Kidney tubule cell (primary cell): ENCODE data around the gene PLXNA4.
"Not testable (repeated sequence)": the region's sequence is repeated elsewhere in the genome, so short reads cannot be mapped to it uniquely, and the experiment has no call there.

Experiments used
- DNase-seq: peaks from one replicate; pipeline ENCODE4 v3.0.0-alpha.2; 2018; ENCODE audit warnings: low spot score

PLXNA4 gene

DNA sequence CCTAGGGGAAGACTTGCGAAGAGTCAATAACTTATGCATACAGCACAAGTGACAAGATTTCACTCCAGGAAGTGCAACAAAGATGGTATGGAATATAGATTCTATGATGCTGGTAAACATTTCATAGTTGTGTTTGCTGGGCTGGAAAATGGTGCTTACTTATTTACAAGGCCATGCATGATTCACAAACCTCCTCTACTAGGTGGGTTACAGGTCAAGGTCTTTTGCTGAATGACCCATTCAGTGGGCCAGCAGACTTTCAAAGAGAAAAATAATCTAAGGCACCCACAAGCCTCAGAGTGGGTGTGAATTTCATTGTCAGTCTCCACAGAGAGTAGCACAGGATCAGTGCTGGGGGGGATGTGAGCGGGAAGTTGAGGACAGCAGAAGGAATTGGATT lies 378.5 kb downstream of the PLXNA4 start:
- DNase-seq: no peak

DNA sequence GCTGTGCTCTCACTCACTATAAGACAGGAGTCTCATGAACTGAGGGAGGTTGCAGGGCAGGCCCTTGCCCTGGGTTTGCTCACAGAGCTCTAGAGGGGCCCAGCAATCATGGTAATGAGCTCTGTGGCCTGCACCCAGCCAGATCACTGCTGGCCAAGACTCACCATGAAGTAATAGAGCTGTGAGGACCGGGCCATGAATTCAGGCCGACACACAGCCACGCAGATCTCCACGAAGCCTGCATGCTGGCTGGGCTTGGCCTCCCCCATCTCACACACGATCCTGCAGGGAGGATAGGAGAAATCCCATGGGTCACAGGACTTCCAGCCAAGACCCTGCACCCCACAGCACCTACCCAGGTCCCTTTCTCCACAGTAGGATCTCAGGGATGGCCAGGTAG lies 382.4 kb downstream of the PLXNA4 start:
- DNase-seq: no peak

DNA sequence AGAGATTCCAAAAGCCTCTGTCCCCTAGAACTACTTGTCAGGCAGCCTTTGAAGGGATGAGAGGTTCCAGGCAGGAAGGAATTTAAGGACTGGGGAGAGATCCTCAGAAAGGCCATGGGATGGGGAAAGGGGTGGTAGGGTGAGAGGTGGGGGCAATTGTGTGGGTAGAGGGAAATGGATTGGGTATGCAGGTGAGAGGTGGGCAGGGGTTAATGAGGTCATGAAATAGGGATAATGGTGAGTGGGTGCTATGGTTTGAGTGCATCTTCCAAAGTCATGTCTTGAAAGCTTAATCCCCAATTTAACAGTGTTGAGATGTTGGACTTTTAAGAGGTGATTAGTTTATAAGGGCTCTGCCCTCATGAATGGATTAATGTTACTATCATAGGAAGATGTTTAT lies 383.5 kb downstream of the PLXNA4 start:
- no peak for DNase-seq

DNA sequence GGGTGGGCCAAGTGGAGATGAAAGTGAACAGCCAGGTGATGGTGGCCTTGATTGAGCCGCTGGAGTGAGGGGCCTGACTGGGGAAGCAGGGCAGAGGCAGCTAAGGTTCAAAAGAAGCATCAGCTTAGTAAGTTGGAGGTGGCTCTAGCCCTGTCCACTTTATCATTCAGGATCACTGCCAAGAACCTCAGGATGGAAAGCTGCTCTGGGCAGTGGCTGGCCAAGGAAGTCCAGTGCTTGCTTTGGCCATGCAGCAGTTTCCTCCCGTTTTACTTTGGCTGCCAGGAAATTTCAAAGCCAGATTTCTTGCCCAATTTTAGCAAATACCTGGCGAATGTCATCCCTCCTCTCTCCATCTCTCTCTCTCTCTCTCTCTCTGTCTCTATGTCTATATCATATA lies 384.9 kb downstream of the PLXNA4 start:
- no peak for DNase-seq

DNA sequence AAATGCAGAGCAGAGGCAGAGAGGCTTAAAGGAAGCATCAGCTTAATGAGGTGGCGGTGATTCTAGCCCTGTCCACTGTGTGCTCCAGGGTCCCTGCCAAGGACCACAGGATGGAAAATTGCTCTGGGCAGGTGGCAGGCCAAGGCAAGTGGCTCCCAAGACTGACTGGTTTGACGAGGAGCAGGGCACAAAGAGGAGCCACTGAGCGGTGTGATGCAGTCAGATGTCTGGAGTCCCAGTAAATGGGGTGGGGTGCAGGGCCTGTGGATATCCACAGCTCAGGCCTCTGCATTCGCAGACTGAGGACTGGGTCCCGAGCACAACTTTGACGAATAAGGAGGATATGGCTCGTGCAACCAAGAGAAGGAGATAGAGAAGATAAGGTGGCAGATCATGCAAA lies 385.6 kb downstream of the PLXNA4 start:
- DNase-seq: no peak

DNA sequence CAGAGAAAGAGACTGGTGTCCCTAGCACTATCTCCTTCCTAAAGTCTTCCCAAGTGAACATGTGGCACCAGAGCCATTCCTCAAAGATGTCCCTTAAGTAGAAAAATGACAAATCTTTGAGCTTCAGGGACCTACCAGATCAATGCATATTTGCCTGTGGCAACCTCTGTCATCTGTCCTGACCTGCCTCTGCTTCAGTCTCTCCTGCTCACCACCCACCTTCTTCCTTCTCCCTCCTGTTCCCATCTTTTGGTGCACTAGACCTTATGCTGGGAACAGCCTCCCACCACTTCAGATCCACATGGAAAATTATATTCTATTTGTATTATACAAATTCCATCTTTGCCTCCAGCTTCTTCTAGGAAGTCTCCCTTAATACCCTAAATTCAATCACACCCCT lies 386.4 kb downstream of the PLXNA4 start:
- no peak for DNase-seq

DNA sequence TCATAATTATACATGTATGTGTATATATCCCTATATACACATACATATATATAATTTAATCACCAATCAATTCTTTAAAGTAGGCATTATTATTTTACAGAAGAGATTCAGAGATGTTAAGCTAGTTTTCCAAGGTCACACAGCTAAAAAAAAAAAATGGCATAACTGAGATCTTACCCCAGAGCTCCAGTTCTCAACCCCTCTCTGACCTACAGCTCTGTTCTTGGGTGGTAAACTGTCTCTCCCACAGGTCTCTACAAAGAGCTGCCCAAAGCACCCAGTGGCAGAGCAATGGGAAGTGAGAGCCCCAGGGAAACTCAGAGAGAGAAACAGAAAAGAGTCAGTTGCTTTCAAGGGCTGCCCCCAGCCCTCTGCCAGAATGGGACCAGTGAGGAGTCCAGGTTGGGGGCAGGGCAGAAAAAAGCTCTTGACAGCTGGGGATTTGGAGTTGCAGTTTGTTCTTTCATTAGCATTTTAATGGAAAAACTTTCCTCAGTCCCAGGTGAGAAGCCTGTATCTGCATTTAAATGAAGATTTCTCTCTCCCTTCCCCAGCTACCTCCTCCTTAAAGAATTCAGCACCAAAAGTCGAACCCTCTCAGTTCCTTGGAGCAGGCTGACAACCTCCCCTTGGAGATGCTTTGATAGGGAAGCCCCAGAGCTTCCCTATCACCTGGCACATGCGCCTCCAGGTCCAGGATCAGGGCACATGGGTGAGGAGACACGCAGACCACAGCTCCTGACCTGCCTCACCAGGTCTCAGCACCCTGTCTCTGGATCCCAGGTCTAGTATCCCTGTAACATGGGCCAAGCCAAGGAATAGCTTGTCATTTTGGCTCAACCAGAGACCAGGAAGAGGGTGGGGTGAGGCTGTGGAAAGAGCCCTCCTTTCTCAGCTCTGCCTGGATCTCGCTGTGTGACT lies 388.1 kb downstream of the PLXNA4 start:
- DNase-seq: no peak

DNA sequence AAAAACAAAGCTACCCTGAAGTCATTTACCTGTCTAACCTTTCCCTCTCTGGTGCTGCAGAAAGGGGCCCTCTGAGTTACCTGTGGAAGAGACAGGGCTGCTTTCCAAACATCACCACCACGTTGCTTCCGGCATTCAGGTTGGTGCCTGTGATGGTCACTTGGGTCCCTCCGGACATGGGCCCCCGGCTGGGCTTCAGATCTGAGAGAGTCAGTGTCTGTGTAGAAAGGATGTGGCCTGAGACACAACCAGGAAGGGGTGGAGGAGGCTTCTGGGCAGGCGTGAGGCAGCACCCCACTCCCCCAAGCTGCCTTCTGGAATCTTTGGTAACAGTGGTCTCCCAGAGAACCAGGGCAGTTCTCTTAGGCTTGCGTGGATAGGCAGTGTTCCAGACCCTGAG lies 388.9 kb downstream of the PLXNA4 start:
- no peak for DNase-seq

DNA sequence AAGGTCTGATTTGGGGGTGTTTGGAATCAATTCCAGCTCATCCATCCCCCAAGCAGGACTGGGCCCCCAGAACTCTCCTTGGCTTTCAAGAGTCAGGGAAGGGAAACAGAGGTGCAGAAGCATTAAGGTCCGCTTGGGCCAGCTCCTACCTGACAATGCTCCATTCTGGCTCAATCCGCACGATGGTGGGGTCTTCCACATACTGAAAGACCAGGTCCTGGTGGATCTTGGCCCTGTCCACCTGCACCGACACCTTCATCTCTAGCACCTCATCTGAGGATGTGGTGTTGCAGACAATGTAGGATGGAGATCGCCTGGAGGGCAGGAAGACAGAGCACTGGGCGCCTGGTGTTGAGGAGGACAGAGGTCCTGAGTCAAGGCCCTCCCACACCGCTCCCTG lies 391.1 kb downstream of the PLXNA4 start:
- DNase-seq: no peak

DNA sequence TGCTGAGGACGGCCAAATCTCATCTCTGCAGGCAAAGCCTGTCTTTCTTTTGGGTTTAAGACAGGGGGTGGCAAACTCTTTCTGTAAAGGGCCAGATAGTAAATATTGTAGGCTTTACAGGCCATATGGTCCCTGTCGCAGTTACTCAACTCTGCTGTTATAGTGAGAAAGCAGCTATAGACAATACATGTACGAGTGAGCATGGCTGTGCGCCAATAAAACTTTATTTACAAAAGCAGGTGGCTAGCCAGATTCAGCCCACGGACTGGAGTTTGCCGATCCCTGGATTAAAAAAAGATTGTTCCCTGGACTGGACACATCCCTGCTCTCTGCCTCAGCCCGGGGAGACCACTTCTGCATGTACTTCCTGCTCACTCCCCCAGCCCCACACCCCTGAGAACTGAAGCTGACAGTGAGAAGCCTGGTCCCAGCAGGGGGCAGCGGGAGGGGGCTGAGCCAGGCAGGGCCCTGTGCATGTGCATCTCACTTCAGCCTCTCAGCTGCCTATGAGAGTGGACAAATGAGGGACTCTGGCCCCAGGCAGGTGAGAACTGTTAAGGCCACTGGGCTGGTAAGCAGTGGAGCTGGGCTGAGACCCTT lies 392.4 kb downstream of the PLXNA4 start:
- DNase-seq: no peak

DNA sequence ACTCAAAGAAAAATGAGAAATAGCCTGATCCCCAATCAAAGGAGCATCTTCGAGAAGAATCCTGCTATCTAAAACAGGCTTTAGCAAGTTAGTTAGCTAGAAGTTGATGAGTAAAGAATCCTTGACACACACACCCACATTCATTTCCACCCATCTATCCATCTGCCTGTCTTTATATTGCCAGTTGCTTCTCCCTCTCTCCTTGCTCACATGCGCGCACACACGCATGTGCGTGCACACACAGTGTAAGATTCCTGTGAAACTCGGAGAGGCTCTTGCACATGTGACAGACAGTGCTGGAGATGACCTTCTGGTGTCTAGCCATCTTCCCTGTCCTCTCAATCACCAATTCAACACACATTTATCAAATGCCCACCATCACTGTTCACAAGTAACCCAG lies 393.3 kb downstream of the PLXNA4 start:
- no peak for DNase-seq

DNA sequence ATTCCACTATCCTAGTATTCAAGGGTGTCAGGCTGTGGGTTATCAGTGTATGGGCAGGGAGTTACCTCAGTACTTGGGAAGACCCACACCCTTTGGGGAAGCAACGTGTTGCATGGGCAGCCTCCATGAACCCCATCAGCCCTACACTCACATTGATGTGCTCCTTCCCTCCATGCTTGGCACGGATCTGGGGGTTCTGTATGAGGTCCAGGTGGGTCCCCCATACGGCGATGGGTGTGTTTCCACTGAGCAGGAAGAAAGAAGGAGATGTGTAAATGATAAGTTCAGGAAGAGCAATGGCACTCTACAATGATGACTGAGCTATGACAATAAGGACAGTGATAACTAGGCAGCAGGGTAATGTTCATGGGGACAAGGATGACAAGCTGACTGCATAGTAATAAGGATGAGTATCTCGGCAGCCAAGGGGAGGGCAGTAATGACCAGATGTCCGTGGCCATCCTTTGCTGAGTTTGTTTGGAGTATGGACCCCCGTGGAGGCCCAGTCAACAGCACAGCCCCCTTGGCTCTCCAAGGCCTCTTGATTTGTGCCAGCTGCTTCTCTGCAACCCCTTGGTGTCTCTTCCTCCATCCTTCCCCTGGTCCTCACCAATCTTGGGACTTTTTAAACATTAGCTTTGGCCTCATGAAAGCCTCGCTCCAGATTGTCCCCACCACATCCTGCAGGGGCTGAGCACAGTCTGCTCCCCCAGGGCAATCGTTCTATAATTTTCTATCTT lies 394.2 kb downstream of the PLXNA4 start:
- DNase-seq: no peak

DNA sequence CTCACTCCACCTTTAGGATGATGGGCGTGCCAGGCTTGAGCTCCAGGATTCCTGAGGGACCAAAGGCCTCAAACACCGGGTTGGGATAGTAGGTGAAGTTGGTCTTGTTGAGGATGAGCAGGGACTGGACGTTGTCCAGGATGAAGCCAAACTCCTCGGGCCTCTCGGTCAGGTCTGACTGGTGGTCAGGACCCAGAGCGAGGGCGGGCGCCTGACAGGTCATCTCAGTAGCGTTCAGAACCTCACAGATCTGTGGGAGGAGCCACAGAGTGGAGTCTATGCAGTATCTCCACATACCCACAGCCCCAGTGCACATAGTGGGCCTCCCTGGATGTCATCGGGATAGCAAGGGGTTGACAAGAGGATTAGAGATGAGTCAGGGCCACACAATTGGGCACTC lies 394.9 kb downstream of the PLXNA4 start:
- DNase-seq: no peak

DNA sequence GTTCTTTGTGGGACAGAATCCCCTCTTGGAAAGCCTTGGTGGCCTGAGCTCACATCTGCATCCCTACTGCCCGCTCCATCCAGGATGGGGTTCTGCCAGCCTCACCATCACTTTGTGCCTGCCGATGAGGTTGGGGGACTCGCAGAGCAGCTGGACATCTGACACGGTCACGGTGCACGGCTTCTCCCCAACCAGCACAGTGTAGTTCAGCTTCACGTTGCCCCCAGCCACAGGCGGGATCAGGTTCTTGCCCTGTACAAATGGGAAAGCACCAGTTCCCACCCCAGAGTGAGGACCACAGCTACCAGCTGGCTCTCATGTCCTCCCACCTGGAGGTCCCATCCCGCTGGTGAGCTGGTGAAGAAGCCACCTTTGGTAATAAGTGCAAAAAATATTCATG lies 395.8 kb downstream of the PLXNA4 start:
- no peak for DNase-seq

DNA sequence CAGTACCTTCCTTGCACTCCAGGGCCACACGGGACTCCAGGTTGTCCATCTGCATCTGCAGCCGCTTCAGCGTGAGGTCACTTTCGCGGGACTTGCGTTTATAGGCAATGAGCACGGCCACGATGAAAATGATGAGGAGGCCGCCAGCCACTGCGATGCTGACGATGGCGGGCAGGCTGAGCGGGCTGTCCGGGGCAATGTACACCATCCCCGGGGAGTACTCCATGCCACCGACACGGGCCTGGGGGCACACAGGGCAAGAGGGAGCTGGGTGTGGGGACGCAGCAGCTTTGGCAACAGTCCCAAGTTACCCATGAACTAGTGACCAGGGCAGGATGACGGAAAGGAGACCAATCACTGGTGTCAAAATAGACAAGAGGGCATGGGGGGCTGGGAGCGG lies 396.6 kb downstream of the PLXNA4 start:
- no peak for DNase-seq

DNA sequence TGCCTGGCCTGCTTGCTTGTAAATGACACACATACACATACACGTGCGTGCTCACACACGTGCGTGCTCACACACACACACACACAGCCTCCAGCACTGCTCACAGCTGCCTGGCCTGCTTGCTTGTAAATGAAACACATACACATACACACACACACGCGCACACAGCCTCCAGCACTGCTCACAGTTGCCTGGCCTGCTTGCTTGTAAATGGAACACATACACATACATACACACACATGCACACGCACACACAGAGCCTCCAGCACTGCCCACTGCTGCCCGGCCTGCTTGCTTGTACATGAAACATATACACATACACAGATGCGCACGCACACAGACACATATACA lies 397.2 kb downstream of the PLXNA4 start:
- DNase-seq: no peak

DNA sequence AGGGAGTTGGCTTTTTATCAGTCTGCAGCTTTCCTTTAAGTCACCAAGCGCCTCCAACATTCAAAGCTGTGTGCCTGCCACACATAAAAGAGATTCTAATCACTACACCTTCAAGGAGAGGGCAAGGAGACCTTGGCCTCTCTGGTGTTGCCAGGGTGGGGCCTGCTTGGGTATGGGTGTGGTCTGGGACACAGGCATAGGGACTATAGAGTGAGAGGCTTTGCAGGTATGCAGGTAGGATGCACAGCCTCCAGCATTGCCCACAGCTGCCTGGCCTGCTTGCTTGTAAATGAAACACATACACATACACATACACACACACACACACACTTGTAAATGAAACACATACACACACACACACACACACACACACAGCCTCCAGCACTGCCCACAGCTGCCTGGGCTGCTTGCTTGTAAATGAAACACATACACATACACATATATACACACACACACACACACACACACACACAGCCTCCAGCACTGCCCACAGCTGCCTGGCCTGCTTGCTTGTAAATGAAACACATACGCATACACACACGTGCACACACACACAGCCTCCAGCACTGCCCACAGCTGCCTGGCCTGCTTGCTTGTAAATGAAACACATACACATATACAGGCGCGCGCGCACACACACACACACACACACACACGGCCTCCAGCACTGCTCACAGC lies 397.7 kb downstream of the PLXNA4 start:
- DNase-seq: not testable (repeated sequence)

DNA sequence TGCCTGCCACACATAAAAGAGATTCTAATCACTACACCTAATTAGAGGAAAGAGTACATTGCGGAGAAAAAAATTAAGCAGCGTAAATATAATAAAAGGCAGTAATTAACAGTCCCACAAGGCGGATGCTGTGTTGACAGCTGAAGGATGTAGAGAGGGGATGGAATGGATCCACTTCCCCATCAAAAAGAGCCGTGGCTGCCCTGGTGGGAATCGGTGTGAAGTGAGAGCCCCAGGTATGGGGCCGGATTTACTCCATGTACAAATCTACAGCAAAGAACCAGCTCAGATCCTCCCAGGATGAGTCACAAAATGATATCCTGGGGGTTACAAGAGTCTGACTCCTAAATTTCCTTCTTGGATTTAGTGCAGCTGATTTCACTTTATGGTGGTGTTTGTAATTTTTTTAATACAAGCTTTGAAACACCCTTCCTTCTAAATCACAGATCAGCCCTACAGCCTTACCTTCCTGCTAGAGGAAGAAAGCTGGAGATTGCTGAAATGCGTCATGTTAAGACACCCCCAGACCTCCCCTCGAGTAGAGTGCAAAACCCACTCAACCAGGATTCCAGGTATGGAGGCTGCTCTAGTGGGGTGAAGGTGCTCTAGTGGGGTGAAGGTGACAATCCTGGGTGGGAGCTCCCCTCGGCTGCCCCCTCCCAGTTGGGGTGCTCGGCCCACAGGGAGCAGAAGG lies 398.4 kb downstream of the PLXNA4 start:
- DNase-seq: no peak

DNA sequence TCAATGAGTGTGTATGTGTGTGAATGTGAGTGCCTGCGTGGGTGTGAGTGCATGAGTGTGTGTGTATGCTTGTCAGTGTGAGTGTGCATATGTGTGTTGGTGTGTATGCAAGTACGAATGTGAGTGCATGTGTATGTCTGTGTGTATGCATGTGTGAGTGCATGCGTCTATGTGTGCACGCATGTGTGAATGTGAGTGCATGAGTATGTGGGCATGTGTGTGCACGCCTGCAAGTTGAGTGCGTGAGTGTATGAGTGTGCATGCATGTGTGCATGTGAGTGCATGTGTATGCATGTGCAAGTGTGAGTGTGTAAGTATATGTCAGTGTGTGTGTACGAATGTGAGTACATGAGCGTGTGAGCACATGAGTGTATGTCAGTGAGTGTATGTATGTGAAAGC lies 399.6 kb downstream of the PLXNA4 start:
- DNase-seq: no peak

DNA sequence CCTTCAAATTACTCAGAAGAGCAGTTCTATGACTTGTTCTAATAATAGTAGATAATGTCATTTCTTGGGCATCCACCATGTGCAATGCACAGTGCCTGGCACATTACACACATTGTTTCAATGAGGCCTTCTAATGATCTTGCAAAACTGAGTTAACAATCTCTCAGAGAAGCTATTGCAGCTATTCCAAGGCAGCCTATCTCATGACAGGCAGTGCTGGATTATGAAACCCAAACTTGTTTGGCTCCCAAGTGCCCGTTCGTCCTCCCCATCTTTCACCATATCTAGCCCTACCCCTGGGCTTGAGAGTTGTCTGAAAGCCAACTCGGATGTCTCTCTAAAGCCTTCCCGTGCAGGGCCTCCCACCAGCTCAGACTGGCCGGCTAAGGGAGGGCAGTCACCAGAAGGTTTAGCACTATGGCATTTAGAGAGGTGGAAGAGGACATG lies 405.1 kb downstream of the PLXNA4 start:
- DNase-seq: no peak

DNA sequence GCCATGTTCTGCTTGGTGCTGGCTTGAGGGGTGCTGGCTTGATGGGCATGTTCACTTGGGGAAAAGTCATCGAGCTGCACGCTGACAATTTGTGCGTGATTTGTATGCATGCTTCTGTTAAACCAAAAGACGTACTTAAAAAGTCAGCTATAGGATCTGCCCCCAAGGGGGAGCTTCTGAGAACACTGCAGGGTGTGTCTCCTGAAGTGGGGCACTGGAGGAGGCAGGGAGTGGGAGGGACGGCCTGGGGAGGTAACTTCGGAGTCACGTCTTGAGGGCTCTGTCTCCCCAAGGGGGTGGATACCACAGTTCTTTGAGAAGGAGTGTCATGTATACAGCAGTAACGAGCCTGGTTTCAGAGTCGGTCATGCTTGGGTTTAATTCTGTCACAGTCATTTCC lies 406.5 kb downstream of the PLXNA4 start:
- DNase-seq: no peak

DNA sequence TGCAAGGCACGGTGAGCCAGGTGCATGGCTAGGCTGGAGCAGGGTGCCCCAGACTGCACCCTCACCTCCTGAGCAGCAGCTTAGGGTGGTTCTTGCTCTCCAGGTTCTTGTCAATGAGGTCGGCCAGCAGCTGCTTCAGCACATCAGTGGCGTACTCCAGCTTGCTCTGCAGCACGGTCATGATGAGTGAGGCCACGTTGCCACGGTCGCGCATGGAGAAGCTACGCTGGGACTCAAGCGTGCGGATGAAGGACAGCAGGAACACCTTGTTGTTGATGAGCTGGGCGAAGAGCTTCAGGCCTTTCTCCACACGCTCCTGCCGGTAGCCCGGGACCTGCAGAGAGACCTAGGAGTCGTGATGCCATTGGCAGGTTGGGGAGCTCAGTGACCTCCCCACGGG lies 408.0 kb downstream of the PLXNA4 start:
- DNase-seq: no peak
